GM12878 (cell line): ENCODE measurements around the gene PPARA.

ENCODE experiments used
- CBX5 ChIP-seq: sonication (generic); IDR thresholded peaks from 2 replicates; pipeline ENCODE4 v1.6.1; 2016; ENCODE audit warnings: low read depth, moderate library complexity, mild to moderate bottlenecking, inconsistent platforms
- CEBPB ChIP-seq, 2 experiments: fragments of 150-350 bp in 1 of 2; IDR thresholded peaks; 2 replicates each; pipeline ENCODE4 v1.6.1; 2012 to 2014; ENCODE audit warnings: low read depth in 2 of 2, low read length in 2 of 2, borderline replicate concordance in 1 of 2, inconsistent platforms in 1 of 2
- CTCF ChIP-seq, 3 experiments: IDR thresholded peaks in 2 of 3; conservative IDR thresholded peaks in 1 of 3; 2 replicates each; pipeline ENCODE4 v1.5.1; 2011; ENCODE audit warnings: low read depth in 3 of 3, low read length in 3 of 3, mild to moderate bottlenecking in 3 of 3, control low read depth in 2 of 3, moderate library complexity in 2 of 3, inconsistent platforms in 1 of 3, mixed read lengths in 1 of 3; ENCODE audit not compliant: control insufficient read depth in 2 of 3, insufficient read depth in 1 of 3; ENCODE audit errors: extremely low read depth in 1 of 3
- EZH2 ChIP-seq: IDR thresholded peaks from 2 replicates; pipeline ENCODE4 v1.6.1; 2012; ENCODE audit warnings: low read depth, mild to moderate bottlenecking, control low read depth, inconsistent platforms, low read length, borderline replicate concordance; ENCODE audit not compliant: control insufficient read depth
- HCFC1 ChIP-seq: fragments of 150-350 bp; IDR thresholded peaks from 2 replicates; pipeline ENCODE4 v1.6.1; 2014; ENCODE audit warnings: low read length
- NR2C2 ChIP-seq: IDR thresholded peaks from 2 replicates; pipeline ENCODE4 v1.6.1; 2011; ENCODE audit warnings: borderline replicate concordance, low read depth; ENCODE audit not compliant: control insufficient read depth, insufficient read length
- SMARCA5 ChIP-seq: fragments of 450-650 bp; IDR thresholded peaks from 2 replicates; pipeline ENCODE4 v1.6.1; 2017; ENCODE audit warnings: mild to moderate bottlenecking
- SP1 ChIP-seq: IDR thresholded peaks from one replicate; pipeline ENCODE4 v1.6.1; 2011; ENCODE audit warnings: low read depth, low read length
- TCF7 ChIP-seq: IDR thresholded peaks from 2 replicates; pipeline ENCODE4 v1.6.1; 2014; ENCODE audit warnings: antibody characterized with exemption, borderline replicate concordance
- ZNF24 ChIP-seq: fragments of 450-650 bp; IDR thresholded peaks from 2 replicates; pipeline ENCODE4 v1.6.1; 2017; ENCODE audit warnings: antibody characterized with exemption, mild to moderate bottlenecking

DNA sequence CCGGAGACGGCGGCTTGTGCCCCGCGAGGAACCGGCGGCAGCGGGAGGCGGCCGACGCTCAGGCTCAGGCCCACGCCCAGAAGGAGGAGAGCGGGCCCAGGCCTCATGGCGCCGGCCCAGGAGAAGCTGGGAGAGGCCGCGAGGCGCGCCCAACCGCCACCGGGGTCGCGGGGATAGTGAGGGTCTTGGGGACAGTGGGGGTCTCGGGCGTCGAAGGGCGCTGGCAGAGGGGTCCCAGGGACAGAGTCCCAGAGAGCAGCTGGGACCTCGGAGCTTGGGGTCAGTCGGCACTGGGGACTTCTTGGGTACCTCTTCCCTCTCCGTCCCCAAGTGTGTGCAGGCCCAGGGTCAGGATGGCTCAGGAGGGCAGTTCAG, 112.9 kb downstream of the PPARA start, which contains the start of gene PKDREJ:
- TF ChIP-seq CBX5 (no peak), HCFC1 (no peak), TCF7 (no peak), CTCF (IDR thresholded peaks at IDR 0.05 in 2 of 3, conservative IDR thresholded peaks at IDR 0.05 in 1 of 3; ENCODE audit: control insufficient read depth in 2 of 3, extremely low read depth in 1 of 3, insufficient read depth in 1 of 3, low read depth in 3 of 3, low read length in 3 of 3) (no peak), ZNF24 (no peak), CEBPB (IDR thresholded peaks at IDR 0.05; ENCODE audit: borderline replicate concordance in 1 of 2, low read depth in 2 of 2, low read length in 2 of 2) (no peak), EZH2 (no peak), SP1 (no peak), SMARCA5 (no peak), NR2C2 (no peak)
